A673 (cell line): ENCODE results near the gene RNF157. TPM values are rescaled to one million over a fixed set of nuclear protein-coding genes. Genes with fewer than 3 reads are reported as not detected.

Source experiments
- BruUV-seq: library from RNA; stranded (reverse); fragments of 400-500 nt; replicated peaks from 2 replicates; lab custom pipeline; 2021; lab: Mats Ljungman, UMichigan
- CTCF ChIA-PET: fragments of 300-600 bp; sonication (Branson Sonifier 250); formaldehyde crosslinking; loops from one replicate; lab custom pipeline; 2022; ENCODE audit warnings: antibody characterized with exemption; lab: Charles Lee
- POLR2A ChIA-PET: fragments of 300-600 bp; sonication (Branson Sonifier 250); formaldehyde crosslinking; loops from one replicate; lab custom pipeline; 2022; ENCODE audit warnings: antibody characterized with exemption; ENCODE audit not compliant: low non-redundant PET; lab: Charles Lee
- DNase-seq: peaks from one replicate; pipeline ENCODE4 v3.0.0-alpha.2; 2015; ENCODE audit warnings: low spot score
- H3K27ac ChIP-seq: fragments of 200-600 bp; sonication (generic); 2 replicates; pipeline ENCODE4 v1.5.1; 2016; ENCODE audit warnings: mixed run types, low read depth, mild to moderate bottlenecking, mixed read lengths, antibody characterized with exemption, low read length; ENCODE audit not compliant: poor library complexity, severe bottlenecking
- H3K27me3 ChIP-seq: fragments of 200-600 bp; sonication (generic); replicated peaks from 2 replicates; pipeline ENCODE4 v1.6.1; 2017; ENCODE audit warnings: mixed run types, low read depth, mild to moderate bottlenecking, mixed read lengths, antibody characterized with exemption, low read length; ENCODE audit not compliant: insufficient read depth, poor library complexity
- H3K36me3 ChIP-seq: fragments of 200-600 bp; sonication (generic); 2 replicates; pipeline ENCODE4 v1.6.1; 2016; ENCODE audit warnings: mixed run types, mild to moderate bottlenecking, mixed read lengths, antibody characterized with exemption, low read length; ENCODE audit not compliant: insufficient read depth, poor library complexity, severe bottlenecking
- H3K4me1 ChIP-seq: fragments of 200-600 bp; sonication (generic); 2 replicates; pipeline ENCODE4 v1.6.1; 2017; ENCODE audit warnings: mixed run types, mild to moderate bottlenecking, mixed read lengths, antibody characterized with exemption, low read length; ENCODE audit not compliant: insufficient read depth, poor library complexity, severe bottlenecking
- H3K4me3 ChIP-seq: fragments of 200-600 bp; sonication (generic); 2 replicates; pipeline ENCODE4 v1.5.1; 2016; ENCODE audit warnings: low read depth, mixed run types, mild to moderate bottlenecking, mixed read lengths, low read length; ENCODE audit not compliant: poor library complexity, severe bottlenecking
- H3K9me3 ChIP-seq: fragments of 200-600 bp; sonication (generic); 2 replicates; pipeline ENCODE4 v1.6.1; 2016; ENCODE audit warnings: mixed run types, low read depth, mild to moderate bottlenecking, mixed read lengths, antibody characterized with exemption, low read length; ENCODE audit not compliant: poor library complexity, severe bottlenecking
- CTCF ChIP-seq: fragments of 300-800, 200-600 bp; sonication (generic); conservative IDR thresholded peaks from 2 replicates; pipeline ENCODE4 v1.5.1; 2017; ENCODE audit warnings: low read depth, mild to moderate bottlenecking, antibody characterized with exemption, low read length, moderate library complexity, mixed read lengths
- EZH2 ChIP-seq: fragments of 200-600 bp; sonication (generic); IDR thresholded peaks from 2 replicates; pipeline ENCODE4 v1.6.1; 2017; ENCODE audit warnings: borderline replicate concordance, low read depth, mild to moderate bottlenecking, mixed read lengths, antibody characterized with exemption, low read length; ENCODE audit not compliant: poor library complexity, severe bottlenecking
- intact Hi-C: fragments of 100-400 bp; cut with micrococcal nuclease; formaldehyde crosslinking; loops from one replicate; pipeline ENCODE4 v1.10.0; 2022; ENCODE audit not compliant: unreplicated experiment
- total RNA-seq: library from RNA; stranded (reverse); gene quantifications from 2 replicates; pipeline ENCODE4 v1.2.3, GENCODE V29; 2021

Gene RNF157
- total RNA-seq, 1 experiment from 2014 or later: 0.56 TPM

- BruUV-seq: no TSS peak
- TF ChIP-seq EZH2: no peak
- no peak for TF ChIP-seq CTCF
- intact Hi-C loops: no loop called here
- no peak for DNase-seq
- H3K36me3 ChIP-seq: no peaks in the 10 kb centered on the region
- H3K27ac ChIP-seq: no peak overlapping the region
- ChIA-PET POLR2A (no interaction called here), CTCF (interaction anchor here (0.6 kb wide), 2 partner anchors 51 to 202 kb away, joined by 4 to 10 read pairs; no protein-coding TSS in a partner anchor)
- H3K4me3 ChIP-seq: no peak overlapping the region
- no peaks in the 10 kb centered on the region for H3K27me3 ChIP-seq
- H3K4me1 ChIP-seq: no peaks in the 10 kb centered on the region
- H3K9me3 ChIP-seq: no peaks in the 10 kb centered on the region
Observed at GRCh38 chr17:76171706-76172105, 68.6 kb downstream of the RNF157 start.

GRCh38 chr17:76170114-76170513, 70.2 kb downstream of the RNF157 start:
- ChIA-PET POLR2A (no interaction called here), CTCF (no interaction called here)
- Histone ChIP-seq H3K4me3 (no peak overlapping the region), H3K27ac (no peak overlapping the region), H3K9me3 (no peaks in the 10 kb centered on the region), H3K36me3 (no peaks in the 10 kb centered on the region), H3K4me1 (no peaks in the 10 kb centered on the region), H3K27me3 (no peaks in the 10 kb centered on the region)
- no peak for TF ChIP-seq EZH2
- TF ChIP-seq CTCF: no peak
- no peak for DNase-seq
- intact Hi-C loops: no loop called here
- no TSS peak for BruUV-seq

GRCh38 chr17:76166906-76167305, 73.4 kb downstream of the RNF157 start:
- TF ChIP-seq CTCF (no peak), EZH2 (no peak)
- Histone ChIP-seq H3K9me3 (no peaks in the 10 kb centered on the region), H3K27me3 (no peaks in the 10 kb centered on the region), H3K4me3 (no peak overlapping the region), H3K36me3 (no peaks in the 10 kb centered on the region), H3K27ac (no peak overlapping the region), H3K4me1 (no peaks in the 10 kb centered on the region)
- POLR2A ChIA-PET: no interaction called here
- no peak for DNase-seq
- BruUV-seq: no TSS peak
- intact Hi-C loops: no loop called here
- CTCF ChIA-PET: no interaction called here
